GM12878 (cell line): Measurements from ENCODE around the gene DGKK. TPM values are rescaled to one million over a fixed set of nuclear protein-coding genes. Genes with fewer than 3 reads are reported as not detected.

ENCODE experiments used
- ATAC-seq: fragments of 200-7000 bp; cut with Tn5 transposase; 3 replicates; pipeline ENCODE4 v1.9.1; 2020; ENCODE audit warnings: mild to moderate bottlenecking, moderate library complexity
- BruUV-seq: library from RNA; stranded (reverse); fragments of 400-500 nt; replicated peaks from 2 replicates; lab custom pipeline; 2021; lab: Mats Ljungman, UMichigan
- CTCF ChIA-PET: fragments of 300-600 bp; sonication (Branson Sonifier 250); formaldehyde crosslinking; extraction: SDS; loops from one replicate; lab custom pipeline; 2021; ENCODE audit warnings: inconsistent platforms; lab: Yijun Ruan, JAX
- POLR2A ChIA-PET: fragments of 350-600 bp; formaldehyde crosslinking; extraction: SDS; loops from one replicate; lab custom pipeline; 2021; ENCODE audit warnings: inconsistent platforms; lab: Charles Lee
- RAD21 ChIA-PET: fragments of 300-600 bp; sonication (Branson Sonifier 250); formaldehyde crosslinking; loops from one replicate; lab custom pipeline; 2023; ENCODE audit warnings: antibody characterized with exemption; ENCODE audit not compliant: unreplicated experiment; lab: Charles Lee
- SMC1A ChIA-PET: fragments of 300-600 bp; sonication (Branson Sonifier 250); formaldehyde crosslinking; loops from one replicate; lab custom pipeline; 2023; ENCODE audit not compliant: unreplicated experiment, uncharacterized antibody; lab: Charles Lee
- DNase-seq: peaks from one replicate; pipeline ENCODE4 v3.0.0-alpha.2; 2011; ENCODE audit warnings: low read depth, low spot score
- FAIRE-seq: peaks from 3 replicates; lab custom pipeline; 2011; peaks lifted over from hg19 to GRCh38; lab: Jason Lieb, UNC
- H2AFZ ChIP-seq: 2 replicates; pipeline ENCODE4 v1.6.0; 2011; ENCODE audit warnings: low read depth, low read length, control low read depth; ENCODE audit not compliant: control insufficient read depth
- H3K27ac ChIP-seq: 2 replicates; pipeline ENCODE4 v1.5.1; 2011; ENCODE audit warnings: control low read depth; ENCODE audit not compliant: control insufficient read depth, insufficient read depth
- H3K27me3 ChIP-seq, 2 experiments: replicated peaks in 1 of 2; 2 replicates each; pipeline versions ENCODE4 v1.6.0 to v1.6.1; 2011; ENCODE audit warnings: low read length in 1 of 2; ENCODE audit not compliant: control insufficient read depth in 2 of 2, insufficient read depth in 2 of 2
- H3K36me3 ChIP-seq, 2 experiments: 2 replicates each; pipeline ENCODE4 v1.5.1; 2011; ENCODE audit warnings: low read length in 1 of 2; ENCODE audit not compliant: control insufficient read depth in 2 of 2, insufficient read depth in 2 of 2
- H3K4me1 ChIP-seq: 2 replicates; pipeline ENCODE4 v1.6.1; 2011; ENCODE audit warnings: mild to moderate bottlenecking, low read length, moderate library complexity, mixed read lengths; ENCODE audit not compliant: control insufficient read depth, insufficient read depth
- H3K4me2 ChIP-seq: 2 replicates; pipeline ENCODE4 v1.6.0; 2011; ENCODE audit warnings: control low read depth; ENCODE audit not compliant: control insufficient read depth, insufficient read depth
- H3K4me3 ChIP-seq: fragments of 200-600 bp; sonication (generic); 2 replicates; pipeline ENCODE4 v1.5.1; 2016
- H3K79me2 ChIP-seq: 2 replicates; pipeline ENCODE4 v1.6.0; 2011; ENCODE audit warnings: low read length; ENCODE audit not compliant: control insufficient read depth, insufficient read depth
- H3K9ac ChIP-seq: 2 replicates; pipeline ENCODE4 v1.8.0; 2011; ENCODE audit warnings: low read length, control low read depth, mixed read lengths; ENCODE audit not compliant: control insufficient read depth, insufficient read depth
- H3K9me3 ChIP-seq: replicated peaks from 3 replicates; pipeline ENCODE4 v1.5.1; 2011; ENCODE audit warnings: mild to moderate bottlenecking, low read length; ENCODE audit not compliant: control insufficient read depth, insufficient read depth
- H4K20me1 ChIP-seq: 2 replicates; pipeline ENCODE4 v1.6.0; 2011; ENCODE audit not compliant: control insufficient read depth, insufficient read depth
- BHLHE40 ChIP-seq, 2 experiments: fragments of 450-650 bp in 1 of 2; IDR thresholded peaks; 2 replicates each; pipeline ENCODE4 v1.6.1; 2011 to 2017; ENCODE audit warnings: low read depth in 2 of 2, borderline replicate concordance in 1 of 2, improper control_type of control experiment in 1 of 2, low read length in 1 of 2, mild to moderate bottlenecking in 1 of 2
- CREM ChIP-seq: IDR thresholded peaks from 2 replicates; pipeline ENCODE4 v1.6.1; 2014; ENCODE audit warnings: antibody characterized with exemption, low read depth
- EGR1 ChIP-seq, 2 experiments: IDR thresholded peaks; 1 replicate in 1 of 2; 2 replicates in 1 of 2; pipeline ENCODE4 v1.6.1; 2011 to 2012; ENCODE audit warnings: low read depth in 2 of 2, low read length in 2 of 2, borderline replicate concordance in 1 of 2, mild to moderate bottlenecking in 1 of 2, moderate library complexity in 1 of 2
- JUND ChIP-seq: IDR thresholded peaks from 2 replicates; pipeline ENCODE4 v1.6.1; 2012; ENCODE audit warnings: low read depth, mild to moderate bottlenecking, low read length, improper control_type of control experiment, moderate library complexity
- NR2C1 ChIP-seq: fragments of 450-650 bp; IDR thresholded peaks from 2 replicates; pipeline ENCODE4 v1.6.1; 2017; ENCODE audit warnings: antibody characterized with exemption, mild to moderate bottlenecking, moderate library complexity
- RB1 ChIP-seq: fragments of 450-650 bp; formaldehyde crosslinking; IDR thresholded peaks from 2 replicates; pipeline ENCODE4 v1.6.1; 2017; ENCODE audit warnings: mild to moderate bottlenecking, borderline replicate concordance
- SIX5 ChIP-seq: IDR thresholded peaks from 2 replicates; pipeline ENCODE4 v1.6.1; 2011; ENCODE audit warnings: mild to moderate bottlenecking, low read depth, low read length, moderate library complexity; ENCODE audit not compliant: severe bottlenecking
- SMAD5 ChIP-seq: IDR thresholded peaks from 2 replicates; pipeline ENCODE4 v1.6.1; 2016; ENCODE audit warnings: antibody characterized with exemption, low read depth
- SPI1 ChIP-seq: IDR thresholded peaks from 2 replicates; pipeline ENCODE4 v1.6.1; 2011; ENCODE audit warnings: low read depth, mild to moderate bottlenecking, low read length, moderate library complexity, borderline replicate concordance; ENCODE audit not compliant: insufficient read depth
- ZNF384 ChIP-seq: IDR thresholded peaks from 2 replicates; pipeline ENCODE4 v1.6.1; 2012; ENCODE audit warnings: low read depth, mild to moderate bottlenecking, low read length, improper control_type of control experiment, borderline replicate concordance
- WGBS: methylation state at CpG from one replicate; pipeline ENCODE4 v1.1.6; 2016; ENCODE audit warnings: low lambda C conversion rate; ENCODE audit not compliant: insufficient replicate concordance, insufficient coverage; ENCODE audit errors: missing lambda C conversion rate; 5-methylcytosine and 5-hydroxymethylcytosine counted together
- in situ Hi-C: fragments of 300-500 bp; cut with MboI; formaldehyde crosslinking; loops from 9 replicates; pipeline ENCODE4 v1.14.3; 2018; ENCODE audit warnings: mixed read lengths
- intact Hi-C: fragments of 100-400 bp; cut with micrococcal nuclease; formaldehyde crosslinking; loops from one replicate; pipeline ENCODE4 v1.14.2; 2022; ENCODE audit not compliant: unreplicated experiment
- polyA plus RNA-seq, 11 experiments: library from polyadenylated mRNA; depleted of rRNA in 4 of 11; unstranded in 6 of 11; stranded (reverse) in 5 of 11; fragments of >200 nt; fragmentation: Nextera tagmentation in 4 of 11; fragmentation: Illumina TruSeq in 1 of 11; extraction: Ambion mirVana in 4 of 11; extraction: Trizol in 1 of 11; gene quantifications; 1 replicate in 1 of 11; 2 replicates in 10 of 11; pipeline versions ENCODE4 v1.2.1 to v1.2.3, GENCODE V29; 2011 to 2016; ENCODE audit warnings: inconsistent platforms in 2 of 11, missing spikeins in 2 of 11, low read depth in 1 of 11
- total RNA-seq, 4 experiments: library from RNA; depleted of rRNA in 3 of 4; stranded (reverse); fragments of >200 nt in 3 of 4; fragmentation: Illumina TruSeq in 1 of 4; extraction: Trizol in 1 of 4; gene quantifications; 2 replicates each; pipeline versions ENCODE4 v1.2.1 to v1.2.3, GENCODE V29; 2013 to 2021
- TF ChIP-seq, protein P1 (sequence below): IDR thresholded peaks from 2 replicates; pipeline ENCODE4 v1.6.1; 2012; ENCODE audit warnings: low read depth, low read length, improper control_type of control experiment
- TF ChIP-seq, protein P2 (sequence below): IDR thresholded peaks from 2 replicates; pipeline ENCODE4 v1.6.1; 2011; ENCODE audit warnings: borderline replicate concordance, low read depth, mild to moderate bottlenecking, moderate library complexity, low read length; ENCODE audit not compliant: insufficient read depth, poor library complexity, severe bottlenecking

Gene DGKK
- total and polyA plus RNA-seq, 10 of the 15 experiments (the other 5 are each of a cell fraction or from before 2014, with no cell fraction given) = under 0.01 to 0.03 TPM; not detected in 8

DNA sequence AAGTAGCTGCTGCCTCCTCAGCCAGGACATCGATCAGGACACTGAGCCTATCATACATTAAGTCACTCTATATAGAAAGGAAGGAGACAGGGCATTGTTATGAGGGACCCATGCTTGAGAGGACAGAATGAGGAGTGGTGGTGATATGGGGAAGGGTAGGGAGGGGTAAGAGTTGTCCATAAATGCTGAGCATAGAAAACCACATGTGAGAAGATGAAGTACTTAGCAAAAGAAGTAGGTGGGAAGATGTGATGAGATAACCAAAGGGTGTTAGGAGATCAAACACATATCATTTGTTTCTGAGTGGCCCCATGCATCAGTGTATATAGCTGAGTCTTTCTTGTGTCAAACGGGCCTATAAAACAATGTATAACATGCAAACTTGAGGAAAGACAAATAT is 84.1 kb downstream of the DGKK start:
- Histone ChIP-seq H3K4me2 (no peak overlapping the region), H3K36me3 (no peaks in the 10 kb centered on the region), H3K4me3 (no peak overlapping the region), H3K9me3 (no peaks in the 10 kb centered on the region), H3K9ac (no peak overlapping the region), H2AFZ (no peak overlapping the region), H3K27ac (no peak overlapping the region), H3K27me3 (no peaks in the 10 kb centered on the region), H3K4me1 (no peaks in the 10 kb centered on the region), H3K79me2 (no peaks in the 10 kb centered on the region), H4K20me1 (no peaks in the 10 kb centered on the region)
- ChIA-PET POLR2A (no interaction called here), CTCF (no interaction called here), SMC1A (no interaction called here), RAD21 (no interaction called here)
- in situ Hi-C loops = no loop called here
- WGBS = 0% methylated on average over 2 of the region's 2 CpGs
- TF ChIP-seq RB1 = no peak
- TF ChIP-seq BHLHE40 (IDR thresholded peaks at IDR 0.05; ENCODE audit: borderline replicate concordance in 1 of 2, low read depth in 2 of 2, low read length in 1 of 2) = no peak
- no peak for TF ChIP-seq SMAD5
- no peak for TF ChIP-seq SIX5
- TF ChIP-seq, protein P1, sequence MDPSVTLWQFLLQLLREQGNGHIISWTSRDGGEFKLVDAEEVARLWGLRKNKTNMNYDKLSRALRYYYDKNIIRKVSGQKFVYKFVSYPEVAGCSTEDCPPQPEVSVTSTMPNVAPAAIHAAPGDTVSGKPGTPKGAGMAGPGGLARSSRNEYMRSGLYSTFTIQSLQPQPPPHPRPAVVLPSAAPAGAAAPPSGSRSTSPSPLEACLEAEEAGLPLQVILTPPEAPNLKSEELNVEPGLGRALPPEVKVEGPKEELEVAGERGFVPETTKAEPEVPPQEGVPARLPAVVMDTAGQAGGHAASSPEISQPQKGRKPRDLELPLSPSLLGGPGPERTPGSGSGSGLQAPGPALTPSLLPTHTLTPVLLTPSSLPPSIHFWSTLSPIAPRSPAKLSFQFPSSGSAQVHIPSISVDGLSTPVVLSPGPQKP = no peak
- no peak for TF ChIP-seq CREM
- no peak for TF ChIP-seq SPI1
- TF ChIP-seq JUND = no peak
- TF ChIP-seq ZNF384 = no peak
- TF ChIP-seq NR2C1 = no peak
- TF ChIP-seq, protein P2, sequence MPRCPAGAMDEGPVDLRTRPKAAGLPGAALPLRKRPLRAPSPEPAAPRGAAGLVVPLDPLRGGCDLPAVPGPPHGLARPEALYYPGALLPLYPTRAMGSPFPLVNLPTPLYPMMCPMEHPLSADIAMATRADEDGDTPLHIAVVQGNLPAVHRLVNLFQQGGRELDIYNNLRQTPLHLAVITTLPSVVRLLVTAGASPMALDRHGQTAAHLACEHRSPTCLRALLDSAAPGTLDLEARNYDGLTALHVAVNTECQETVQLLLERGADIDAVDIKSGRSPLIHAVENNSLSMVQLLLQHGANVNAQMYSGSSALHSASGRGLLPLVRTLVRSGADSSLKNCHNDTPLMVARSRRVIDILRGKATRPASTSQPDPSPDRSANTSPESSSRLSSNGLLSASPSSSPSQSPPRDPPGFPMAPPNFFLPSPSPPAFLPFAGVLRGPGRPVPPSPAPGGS = no peak
- TF ChIP-seq EGR1 (IDR thresholded peaks at IDR 0.05; ENCODE audit: borderline replicate concordance in 1 of 2, low read depth in 2 of 2, low read length in 2 of 2) = no peak
- no peak for DNase-seq
- no peak for ATAC-seq
- FAIRE-seq = no peak
- no TSS peak for BruUV-seq
- intact Hi-C loops = no loop called here
